Mesothelial cell of epicardium (in vitro differentiated cells): ENCODE measurements around the gene ATP1B2. TPM values are rescaled to one million over a fixed set of nuclear protein-coding genes. Genes with fewer than 3 reads are reported as not detected.

Source experiments
- DNase-seq, 2 experiments: peaks; one replicate each; pipeline ENCODE4 v3.0.0; 2021; ENCODE audit warnings: low spot score in 2 of 2; ENCODE audit not compliant: unreplicated experiment in 2 of 2
- H3K27ac Mint-ChIP-seq: 2 replicates; pipeline ENCODE4 v1.8.0; 2021; ENCODE audit warnings: mixed read lengths
- H3K27me3 Mint-ChIP-seq: 2 replicates; pipeline ENCODE4 v1.8.0; 2021; ENCODE audit warnings: low read depth, mixed read lengths
- H3K36me3 Mint-ChIP-seq: 2 replicates; pipeline ENCODE4 v1.8.0; 2021; ENCODE audit warnings: mixed read lengths
- H3K4me1 Mint-ChIP-seq: 2 replicates; pipeline ENCODE4 v1.8.0; 2021; ENCODE audit warnings: mixed read lengths
- H3K4me3 Mint-ChIP-seq: 2 replicates; pipeline ENCODE4 v1.8.0; 2021; ENCODE audit warnings: mild to moderate bottlenecking, moderate library complexity, mixed read lengths
- H3K9me3 Mint-ChIP-seq: 2 replicates; pipeline ENCODE4 v1.8.0; 2021; ENCODE audit warnings: mixed read lengths
- total RNA-seq: library from RNA; stranded (reverse); gene quantifications from 3 replicates; pipeline ENCODE4 v1.2.1, GENCODE V29; 2021
- TF ChIP-seq, protein P1 (sequence below): fragments of 200-600 bp; sonication (generic); IDR thresholded peaks from one replicate; pipeline ENCODE4 v1.5.0; 2021; ENCODE audit warnings: antibody characterized with exemption; ENCODE audit not compliant: unreplicated experiment

ATP1B2 gene, protein sequence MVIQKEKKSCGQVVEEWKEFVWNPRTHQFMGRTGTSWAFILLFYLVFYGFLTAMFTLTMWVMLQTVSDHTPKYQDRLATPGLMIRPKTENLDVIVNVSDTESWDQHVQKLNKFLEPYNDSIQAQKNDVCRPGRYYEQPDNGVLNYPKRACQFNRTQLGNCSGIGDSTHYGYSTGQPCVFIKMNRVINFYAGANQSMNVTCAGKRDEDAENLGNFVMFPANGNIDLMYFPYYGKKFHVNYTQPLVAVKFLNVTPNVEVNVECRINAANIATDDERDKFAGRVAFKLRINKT
- total RNA-seq = 9.6 to 10.5 TPM (median 10.2 TPM) in 3 replicates

DNA sequence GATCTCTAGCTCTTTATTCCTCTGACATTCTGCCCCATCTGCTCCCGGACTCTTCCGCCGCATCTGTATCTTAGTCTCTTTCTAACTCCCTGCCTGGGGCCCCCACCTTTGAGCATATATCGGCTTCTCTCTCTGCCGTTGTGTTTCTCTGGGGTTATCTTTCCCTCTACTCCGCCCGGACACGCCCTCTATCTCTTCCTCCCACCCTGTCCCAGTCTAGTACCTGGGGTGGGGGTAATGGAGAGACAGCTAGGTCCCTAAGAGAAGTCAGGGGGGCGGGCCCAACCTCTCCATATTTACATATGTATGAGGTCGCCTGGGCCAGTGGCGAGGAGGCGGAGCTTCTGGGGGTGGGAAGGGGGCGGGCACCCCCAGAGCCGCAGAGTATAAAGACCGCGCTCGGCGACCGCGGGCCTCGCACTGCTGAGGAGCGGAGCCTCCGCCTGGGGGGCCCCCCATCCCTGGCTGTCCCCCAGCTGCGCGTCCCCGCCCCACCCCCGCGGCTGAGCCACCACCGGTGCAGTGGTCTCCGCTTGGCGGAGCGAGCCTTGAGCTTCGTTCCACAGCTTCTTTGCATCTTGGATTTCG lies at the start of gene ATP1B2:
Gene ATP1B2 (plus strand): TSS at position 418 of the 588 bp plus-strand sequence. CDS start 593 bp downstream, outside the sequence.
- TF ChIP-seq, protein P1, sequence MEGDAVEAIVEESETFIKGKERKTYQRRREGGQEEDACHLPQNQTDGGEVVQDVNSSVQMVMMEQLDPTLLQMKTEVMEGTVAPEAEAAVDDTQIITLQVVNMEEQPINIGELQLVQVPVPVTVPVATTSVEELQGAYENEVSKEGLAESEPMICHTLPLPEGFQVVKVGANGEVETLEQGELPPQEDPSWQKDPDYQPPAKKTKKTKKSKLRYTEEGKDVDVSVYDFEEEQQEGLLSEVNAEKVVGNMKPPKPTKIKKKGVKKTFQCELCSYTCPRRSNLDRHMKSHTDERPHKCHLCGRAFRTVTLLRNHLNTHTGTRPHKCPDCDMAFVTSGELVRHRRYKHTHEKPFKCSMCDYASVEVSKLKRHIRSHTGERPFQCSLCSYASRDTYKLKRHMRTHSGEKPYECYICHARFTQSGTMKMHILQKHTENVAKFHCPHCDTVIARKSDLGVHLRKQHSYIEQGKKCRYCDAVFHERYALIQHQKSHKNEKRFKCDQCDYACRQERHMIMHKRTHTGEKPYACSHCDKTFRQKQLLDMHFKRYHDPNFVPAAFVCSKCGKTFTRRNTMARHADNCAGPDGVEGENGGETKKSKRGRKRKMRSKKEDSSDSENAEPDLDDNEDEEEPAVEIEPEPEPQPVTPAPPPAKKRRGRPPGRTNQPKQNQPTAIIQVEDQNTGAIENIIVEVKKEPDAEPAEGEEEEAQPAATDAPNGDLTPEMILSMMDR = no peak
- Mint-ChIP-seq H3K4me3 (peak within 1 kb of the TSS; percentile 82), H3K27ac (peak within 1 kb of the TSS; percentile 61), H3K27me3 (peaks cover 58% of the 10 kb centered on the region), H3K9me3 (no peaks in the 10 kb centered on the region), H3K36me3 (no peaks in the 10 kb centered on the region), H3K4me1 (peaks cover 32% of the 10 kb centered on the region)
- DNase-seq = peak; percentile 51 to 60

DNA sequence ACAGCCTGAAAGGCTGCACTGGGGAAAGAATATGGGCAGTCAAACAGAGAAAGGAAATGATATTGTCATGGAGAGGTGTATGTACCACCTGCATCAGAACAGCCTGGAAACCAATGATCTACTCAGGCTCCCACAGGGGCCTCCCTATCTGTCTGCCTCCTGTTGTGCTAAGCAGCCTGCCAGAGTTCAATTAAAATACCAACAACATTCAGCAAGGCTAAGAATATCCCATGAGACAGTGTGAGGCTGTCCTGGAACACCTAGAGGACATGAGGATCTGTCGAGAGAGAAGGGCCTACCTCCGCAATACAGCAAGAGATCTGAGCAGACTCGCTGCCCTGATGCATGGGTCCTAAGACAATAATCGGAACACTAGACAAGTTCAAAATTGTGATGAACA lies 44.4 kb upstream of the ATP1B2 start:
- TF ChIP-seq, protein P1 = no peak
- no peak for DNase-seq
- H3K36me3 Mint-ChIP-seq = peaks cover 29% of the 10 kb centered on the region
- H3K27me3 Mint-ChIP-seq = no peaks in the 10 kb centered on the region
- no peak overlapping the region for H3K27ac Mint-ChIP-seq
- no peaks in the 10 kb centered on the region for H3K9me3 Mint-ChIP-seq
- peaks cover 8% of the 10 kb centered on the region for H3K4me1 Mint-ChIP-seq
- no peak overlapping the region for H3K4me3 Mint-ChIP-seq

DNA sequence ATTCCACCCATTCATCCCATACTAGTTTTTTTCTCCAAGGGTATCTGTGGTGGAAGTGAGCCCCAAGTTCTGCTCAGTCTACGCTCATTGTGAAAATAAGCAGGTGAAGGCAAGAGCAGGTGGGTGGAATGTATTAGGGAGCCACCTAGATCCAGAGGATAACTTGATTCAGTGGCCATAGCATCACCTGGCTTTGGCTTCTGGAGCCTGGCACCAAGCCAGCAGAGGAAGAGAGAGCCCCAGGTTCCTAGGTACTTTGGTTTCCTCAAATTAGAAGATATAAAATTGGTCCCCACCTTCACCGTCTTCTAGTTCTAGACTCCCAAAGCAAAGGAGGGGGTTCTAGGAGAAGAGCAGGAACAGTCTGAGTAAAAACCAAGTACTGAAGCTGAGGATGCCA lies 40.1 kb upstream of the ATP1B2 start:
- H3K9me3 Mint-ChIP-seq = no peaks in the 10 kb centered on the region

DNA sequence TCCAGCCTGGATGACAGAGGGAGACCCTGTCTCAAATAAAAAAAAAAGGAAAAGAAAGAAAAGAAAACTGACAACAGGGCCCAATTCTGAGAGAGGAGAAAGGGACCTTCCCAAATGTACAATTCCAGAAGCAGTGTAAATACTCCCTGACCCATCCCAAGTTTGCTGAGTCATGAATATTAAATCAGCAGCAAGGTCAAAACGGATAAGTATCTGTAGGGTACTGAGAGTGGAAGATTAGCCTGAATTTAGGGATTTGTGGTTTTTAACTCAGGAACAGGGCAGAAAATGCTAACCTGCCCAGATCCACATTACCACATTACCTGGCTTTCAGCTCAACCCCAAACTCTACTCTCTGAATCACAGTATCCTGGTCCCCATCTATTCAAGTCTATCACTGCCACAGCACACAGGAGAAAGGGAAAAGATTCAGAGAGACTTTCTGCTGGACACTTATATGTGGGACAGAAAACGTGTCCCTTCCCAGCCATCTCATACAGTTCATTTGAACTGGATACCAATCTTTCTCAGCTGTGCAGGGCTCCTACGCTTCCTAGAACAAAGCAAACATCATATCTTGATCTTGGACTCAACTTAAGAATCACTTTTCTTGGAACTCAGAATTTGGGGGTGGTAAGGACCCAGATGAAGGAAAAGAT lies 39.0 kb upstream of the ATP1B2 start:
- no peaks in the 10 kb centered on the region for H3K27me3 Mint-ChIP-seq
- peak overlapping the region; percentile 88 for H3K4me3 Mint-ChIP-seq
- H3K4me1 Mint-ChIP-seq = peaks cover 35% of the 10 kb centered on the region
- TF ChIP-seq, protein P1 = no peak
- DNase-seq = no peak
- H3K27ac Mint-ChIP-seq = peak overlapping the region; percentile 86
- H3K36me3 Mint-ChIP-seq = peaks cover 3% of the 10 kb centered on the region
- H3K9me3 Mint-ChIP-seq = no peaks in the 10 kb centered on the region

More for the DNA sequence above, 40.1 kb upstream of the ATP1B2 start:
- Mint-ChIP-seq H3K4me1 (peaks cover 35% of the 10 kb centered on the region), H3K27me3 (no peaks in the 10 kb centered on the region), H3K36me3 (peaks cover 8% of the 10 kb centered on the region), H3K4me3 (no peak overlapping the region), H3K27ac (no peak overlapping the region)
- no peak for DNase-seq
- TF ChIP-seq, protein P1 = no peak

DNA sequence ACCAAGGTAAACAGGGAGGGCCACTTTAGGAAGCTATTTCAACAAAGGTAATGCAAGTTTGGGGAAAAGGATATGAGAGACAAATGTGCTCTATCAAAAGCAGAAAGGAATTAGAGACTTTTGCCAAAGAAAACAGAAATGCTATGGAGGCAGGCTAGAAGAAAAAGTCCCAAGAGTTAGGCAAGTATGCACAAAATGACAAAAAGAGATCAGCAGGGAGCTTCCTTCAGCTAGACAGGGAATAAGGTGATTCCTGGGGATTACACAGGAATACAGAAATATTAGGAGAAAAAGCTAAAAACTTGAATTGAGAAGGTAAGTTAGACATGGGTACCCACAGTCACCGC lies 38.5 kb upstream of the ATP1B2 start:
- Mint-ChIP-seq H3K36me3 (peaks cover 3% of the 10 kb centered on the region), H3K27me3 (no peaks in the 10 kb centered on the region), H3K4me1 (peaks cover 35% of the 10 kb centered on the region), H3K27ac (peak overlapping the region; percentile 86), H3K9me3 (no peaks in the 10 kb centered on the region), H3K4me3 (peak overlapping the region; percentile 88)
- TF ChIP-seq, protein P1 = no peak
- no peak for DNase-seq
